ENCODE measurements around the gene EDN2.

EDN2 gene

GRCh38 chr1:41526956-41527561, 42.6 kb upstream of the EDN2 start (continued):
- TF ChIP-seq ZNF214 (tag by site-specific recombination; IDR thresholded peaks at IDR 0.05; ENCODE audit: borderline replicate concordance) (no peak), ZNF571 (tag by site-specific recombination; IDR thresholded peaks at IDR 0.05) (0 out of 2 replicates have a peak, but pooled peaks have one; percentile 20), ZNF19 (tag by site-specific recombination; IDR thresholded peaks at IDR 0.05; ENCODE audit: low read depth) (no peak), ZNF791 (tag by site-specific recombination; IDR thresholded peaks at IDR 0.05) (no peak), ZNF843 (tag by site-specific recombination; IDR thresholded peaks at IDR 0.05) (no peak), ZNF701 (tag by site-specific recombination; IDR thresholded peaks at IDR 0.05) (no peak), KLF7 (tag by site-specific recombination; IDR thresholded peaks at IDR 0.05; ENCODE audit: borderline replicate concordance) (no peak), ZBTB1 (tag by site-specific recombination; IDR thresholded peaks at IDR 0.05) (no peak), ZEB2 (tag by site-specific recombination; IDR thresholded peaks at IDR 0.05) (no peak), ZNF23 (tag by site-specific recombination; IDR thresholded peaks at IDR 0.05; ENCODE audit: borderline replicate concordance) (no peak), PRDM1 (tag by site-specific recombination; IDR thresholded peaks at IDR 0.05) (no peak), ZNF670 (tag by site-specific recombination; IDR thresholded peaks at IDR 0.05; ENCODE audit: low read depth) (no peak), ZNF18 (tag by site-specific recombination; IDR thresholded peaks at IDR 0.05) (peak; percentile 97), EGR2 (tag by site-specific recombination; IDR thresholded peaks at IDR 0.05; ENCODE audit: low read depth) (peak; percentile 98), ZNF335 (tag by site-specific recombination; conservative IDR thresholded peaks at IDR 0.05) (no peak), REPIN1 (tag by site-specific recombination; IDR thresholded peaks at IDR 0.05; ENCODE audit: low read depth) (no peak), ZNF37A (tag by site-specific recombination; IDR thresholded peaks at IDR 0.05) (no peak), KLF9 (tag by site-specific recombination; IDR thresholded peaks at IDR 0.05; ENCODE audit: low read depth) (peak; percentile 49; the same call in 1 of the 2 replicates), BCL11A (tag by site-specific recombination; IDR thresholded peaks at IDR 0.05; ENCODE audit: low read depth) (no peak), BCL11B (tag by site-specific recombination; IDR thresholded peaks at IDR 0.05; ENCODE audit: low read depth) (no peak), ZNF157 (tag by site-specific recombination; IDR thresholded peaks at IDR 0.05) (no peak; the same call in 1 of the 2 replicates), ZNF555 (tag by site-specific recombination; conservative IDR thresholded peaks at IDR 0.05) (no peak), ZNF48 (tag by site-specific recombination; IDR thresholded peaks at IDR 0.05) (no peak), BCL6B (tag by site-specific recombination; IDR thresholded peaks at IDR 0.05) (no peak), ZNF169 (tag by site-specific recombination; IDR thresholded peaks at IDR 0.05) (0 out of 2 replicates have a peak, but pooled peaks have one; percentile 35)
- TF ChIP-seq, protein P1, sequence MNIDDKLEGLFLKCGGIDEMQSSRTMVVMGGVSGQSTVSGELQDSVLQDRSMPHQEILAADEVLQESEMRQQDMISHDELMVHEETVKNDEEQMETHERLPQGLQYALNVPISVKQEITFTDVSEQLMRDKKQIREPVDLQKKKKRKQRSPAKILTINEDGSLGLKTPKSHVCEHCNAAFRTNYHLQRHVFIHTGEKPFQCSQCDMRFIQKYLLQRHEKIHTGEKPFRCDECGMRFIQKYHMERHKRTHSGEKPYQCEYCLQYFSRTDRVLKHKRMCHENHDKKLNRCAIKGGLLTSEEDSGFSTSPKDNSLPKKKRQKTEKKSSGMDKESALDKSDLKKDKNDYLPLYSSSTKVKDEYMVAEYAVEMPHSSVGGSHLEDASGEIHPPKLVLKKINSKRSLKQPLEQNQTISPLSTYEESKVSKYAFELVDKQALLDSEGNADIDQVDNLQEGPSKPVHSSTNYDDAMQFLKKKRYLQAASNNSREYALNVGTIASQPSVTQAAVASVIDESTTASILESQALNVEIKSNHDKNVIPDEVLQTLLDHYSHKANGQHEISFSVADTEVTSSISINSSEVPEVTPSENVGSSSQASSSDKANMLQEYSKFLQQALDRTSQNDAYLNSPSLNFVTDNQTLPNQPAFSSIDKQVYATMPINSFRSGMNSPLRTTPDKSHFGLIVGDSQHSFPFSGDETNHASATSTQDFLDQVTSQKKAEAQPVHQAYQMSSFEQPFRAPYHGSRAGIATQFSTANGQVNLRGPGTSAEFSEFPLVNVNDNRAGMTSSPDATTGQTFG (tag by site-specific recombination; IDR thresholded peaks at IDR 0.05; ENCODE audit: borderline replicate concordance), result peak; percentile 54; the same call in 1 of the 2 replicates
- TF ChIP-seq, protein P2, sequence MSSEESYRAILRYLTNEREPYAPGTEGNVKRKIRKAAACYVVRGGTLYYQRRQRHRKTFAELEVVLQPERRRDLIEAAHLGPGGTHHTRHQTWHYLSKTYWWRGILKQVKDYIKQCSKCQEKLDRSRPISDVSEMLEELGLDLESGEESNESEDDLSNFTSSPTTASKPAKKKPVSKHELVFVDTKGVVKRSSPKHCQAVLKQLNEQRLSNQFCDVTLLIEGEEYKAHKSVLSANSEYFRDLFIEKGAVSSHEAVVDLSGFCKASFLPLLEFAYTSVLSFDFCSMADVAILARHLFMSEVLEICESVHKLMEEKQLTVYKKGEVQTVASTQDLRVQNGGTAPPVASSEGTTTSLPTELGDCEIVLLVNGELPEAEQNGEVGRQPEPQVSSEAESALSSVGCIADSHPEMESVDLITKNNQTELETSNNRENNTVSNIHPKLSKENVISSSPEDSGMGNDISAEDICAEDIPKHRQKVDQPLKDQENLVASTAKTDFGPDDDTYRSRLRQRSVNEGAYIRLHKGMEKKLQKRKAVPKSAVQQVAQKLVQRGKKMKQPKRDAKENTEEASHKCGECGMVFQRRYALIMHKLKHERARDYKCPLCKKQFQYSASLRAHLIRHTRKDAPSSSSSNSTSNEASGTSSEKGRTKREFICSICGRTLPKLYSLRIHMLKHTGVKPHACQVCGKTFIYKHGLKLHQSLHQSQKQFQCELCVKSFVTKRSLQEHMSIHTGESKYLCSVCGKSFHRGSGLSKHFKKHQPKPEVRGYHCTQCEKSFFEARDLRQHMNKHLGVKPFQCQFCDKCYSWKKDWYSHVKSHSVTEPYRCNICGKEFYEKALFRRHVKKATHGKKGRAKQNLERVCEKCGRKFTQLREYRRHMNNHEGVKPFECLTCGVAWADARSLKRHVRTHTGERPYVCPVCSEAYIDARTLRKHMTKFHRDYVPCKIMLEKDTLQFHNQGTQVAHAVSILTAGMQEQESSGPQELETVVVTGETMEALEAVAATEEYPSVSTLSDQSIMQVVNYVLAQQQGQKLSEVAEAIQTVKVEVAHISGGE (tag by site-specific recombination; conservative IDR thresholded peaks at IDR 0.05; ENCODE audit: low read depth), result no peak
- TF ChIP-seq, protein P3, sequence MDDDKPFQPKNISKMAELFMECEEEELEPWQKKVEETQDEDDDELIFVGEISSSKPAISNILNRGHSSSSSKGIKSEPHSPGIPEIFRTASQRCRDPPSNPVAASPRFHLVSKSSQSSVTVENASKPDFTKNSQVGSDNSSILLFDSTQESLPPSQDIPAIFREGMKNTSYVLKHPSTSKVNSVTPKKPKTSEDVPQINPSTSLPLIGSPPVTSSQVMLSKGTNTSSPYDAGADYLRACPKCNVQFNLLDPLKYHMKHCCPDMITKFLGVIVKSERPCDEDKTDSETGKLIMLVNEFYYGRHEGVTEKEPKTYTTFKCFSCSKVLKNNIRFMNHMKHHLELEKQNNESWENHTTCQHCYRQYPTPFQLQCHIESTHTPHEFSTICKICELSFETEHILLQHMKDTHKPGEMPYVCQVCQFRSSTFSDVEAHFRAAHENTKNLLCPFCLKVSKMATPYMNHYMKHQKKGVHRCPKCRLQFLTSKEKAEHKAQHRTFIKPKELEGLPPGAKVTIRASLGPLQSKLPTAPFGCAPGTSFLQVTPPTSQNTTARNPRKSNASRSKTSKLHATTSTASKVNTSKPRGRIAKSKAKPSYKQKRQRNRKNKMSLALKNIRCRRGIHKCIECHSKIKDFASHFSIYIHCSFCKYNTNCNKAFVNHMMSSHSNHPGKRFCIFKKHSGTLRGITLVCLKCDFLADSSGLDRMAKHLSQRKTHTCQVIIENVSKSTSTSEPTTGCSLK (tag by site-specific recombination; IDR thresholded peaks at IDR 0.05), result no peak

Data from HEK293 (cell line).